NCI-H146 (cell line): ENCODE data around the gene GRM5.
A peak's percentile ranks its signal among the peaks of the same experiment; 100 is the strongest.
"Not testable (repeated sequence)": the region's sequence is repeated elsewhere in the genome, so short reads cannot be mapped to it uniquely, and the experiment has no call there.

ENCODE experiments used
- DNase-seq: peaks from one replicate; lab custom pipeline; 2025; lab: John Stamatoyannopoulos, UW

The GRM5 gene

DNA sequence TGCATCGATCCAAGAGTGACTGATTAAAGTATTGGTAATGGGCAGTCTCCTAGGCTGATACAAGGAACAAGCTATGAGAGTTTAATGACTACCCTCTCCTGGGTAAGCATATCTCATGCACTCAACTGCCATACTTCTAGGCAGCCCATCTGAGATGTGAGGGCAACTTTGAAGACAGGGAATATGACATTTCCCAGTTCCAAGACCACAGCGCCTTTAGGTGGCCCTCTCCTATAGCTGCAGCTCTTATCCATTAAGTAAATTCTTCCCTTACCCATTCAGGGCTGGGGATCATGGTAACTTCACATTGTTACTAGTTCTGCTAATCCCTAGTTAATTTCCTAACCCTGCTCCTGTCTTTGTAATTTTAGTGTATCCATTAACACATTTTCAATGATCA, 570.9 kb downstream of the GRM5 start:
- no peak for DNase-seq

DNA sequence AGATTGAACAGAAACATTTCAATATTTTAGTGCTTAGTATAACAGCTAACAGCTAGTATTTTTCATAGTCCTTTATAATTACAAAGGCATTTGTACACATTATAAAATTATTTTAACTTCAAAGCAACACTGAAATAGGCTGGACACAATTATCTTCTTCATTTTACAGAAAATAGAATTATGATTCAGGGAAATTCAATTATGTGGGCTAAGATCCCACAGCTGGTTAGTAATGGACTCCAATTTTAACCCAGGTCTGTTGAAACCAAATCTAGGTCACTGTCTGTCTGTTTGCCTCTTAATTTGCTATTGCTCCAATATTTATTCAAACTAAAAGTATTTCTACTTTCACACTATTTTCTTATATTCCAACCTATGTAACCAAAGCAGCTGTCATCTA, 574.1 kb downstream of the GRM5 start:
- no peak for DNase-seq

DNA sequence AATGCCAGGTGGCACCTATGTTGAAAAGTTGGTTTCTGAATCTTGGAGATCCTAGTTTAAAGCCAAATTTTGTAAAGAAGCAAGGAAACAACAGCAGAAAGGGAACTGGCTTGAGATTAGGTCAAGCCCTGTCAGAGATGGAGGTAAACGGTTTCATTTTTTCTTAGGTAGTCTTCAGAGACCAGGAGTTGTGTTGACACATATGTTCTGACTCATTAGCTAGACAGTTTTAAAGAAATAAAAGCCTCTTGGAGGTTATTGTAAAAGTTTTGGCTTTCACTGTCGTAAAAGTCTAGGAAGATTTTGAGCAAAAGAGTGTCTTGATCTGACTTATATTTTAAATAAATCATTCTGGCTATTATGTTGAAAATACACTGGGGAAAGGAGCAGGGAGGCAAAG, 576.8 kb downstream of the GRM5 start:
- no peak for DNase-seq

DNA sequence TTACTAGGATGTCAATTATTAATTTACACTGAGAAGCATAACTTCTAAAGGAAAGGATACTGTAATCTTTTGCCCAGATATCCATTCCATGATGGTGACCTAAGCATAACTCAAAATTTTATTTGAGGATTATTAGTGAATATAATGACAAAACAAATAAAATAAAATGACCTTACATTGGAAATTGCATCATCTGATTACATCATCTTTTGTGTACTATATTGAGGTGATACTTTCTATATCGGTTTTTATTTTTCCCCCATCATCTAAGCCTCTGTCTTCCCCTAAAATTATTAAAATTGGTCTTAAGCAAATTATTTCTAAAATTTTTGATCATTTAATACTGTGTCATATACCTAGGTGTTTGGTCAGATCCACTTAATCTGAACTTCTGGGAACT, 578.1 kb downstream of the GRM5 start:
- DNase-seq: no peak

DNA sequence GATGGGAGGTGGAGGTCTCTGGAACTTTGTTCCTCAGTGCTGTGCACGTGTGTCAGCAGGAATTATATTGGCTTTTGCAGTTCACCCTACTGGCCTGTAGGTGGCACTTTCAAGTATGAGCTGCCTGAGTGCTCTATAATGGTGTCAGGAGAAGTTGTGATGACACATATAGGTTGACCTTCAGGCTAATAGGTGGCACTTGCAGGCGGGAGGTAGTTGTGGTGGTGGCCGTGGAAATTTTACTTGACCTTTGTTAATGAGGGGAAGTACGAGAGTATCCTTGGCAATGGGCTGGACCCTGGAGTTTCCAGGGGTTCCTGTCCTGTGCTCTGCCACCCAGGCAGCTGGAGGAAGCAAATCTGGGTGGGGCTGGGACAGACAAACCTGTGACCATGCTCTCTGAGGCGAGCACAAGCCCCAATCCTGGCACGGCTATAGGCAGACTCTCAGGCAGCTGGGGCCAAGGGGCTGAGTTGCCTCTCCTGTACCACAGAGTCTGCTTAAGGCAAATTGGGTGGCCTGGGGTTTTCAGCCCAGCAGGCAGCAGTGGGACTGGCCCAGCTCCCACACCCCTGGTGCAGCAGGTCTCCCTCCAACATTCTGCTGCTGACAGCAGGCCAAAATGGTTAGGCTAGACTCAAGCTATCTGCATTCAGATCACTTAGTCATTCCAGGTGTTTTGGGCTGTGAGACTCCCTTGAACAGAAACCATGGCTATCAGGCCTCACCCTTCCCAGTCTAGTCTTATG, 580.7 kb downstream of the GRM5 start:
- peak; percentile 23 for DNase-seq

DNA sequence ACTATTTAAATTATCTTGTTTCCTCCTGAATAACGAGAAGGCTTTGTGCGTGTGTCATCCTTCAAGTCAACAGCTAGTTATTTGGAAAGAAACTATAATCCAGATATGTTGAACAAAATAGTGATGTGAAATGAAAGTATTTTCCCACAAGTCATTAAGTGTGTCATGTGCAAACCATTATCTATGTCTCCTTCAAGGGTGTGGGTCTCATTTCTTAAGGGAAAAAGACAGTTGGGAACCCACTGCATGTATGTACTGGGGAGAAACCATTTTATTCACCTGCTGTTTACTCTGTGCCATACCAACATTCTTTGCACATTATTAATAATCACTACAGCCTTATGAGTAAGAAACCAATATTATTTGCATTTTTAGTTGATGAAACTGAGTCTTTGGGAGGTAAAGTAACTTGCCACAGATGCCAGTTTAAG, 582.9 kb downstream of the GRM5 start:
- DNase-seq: no peak

DNA sequence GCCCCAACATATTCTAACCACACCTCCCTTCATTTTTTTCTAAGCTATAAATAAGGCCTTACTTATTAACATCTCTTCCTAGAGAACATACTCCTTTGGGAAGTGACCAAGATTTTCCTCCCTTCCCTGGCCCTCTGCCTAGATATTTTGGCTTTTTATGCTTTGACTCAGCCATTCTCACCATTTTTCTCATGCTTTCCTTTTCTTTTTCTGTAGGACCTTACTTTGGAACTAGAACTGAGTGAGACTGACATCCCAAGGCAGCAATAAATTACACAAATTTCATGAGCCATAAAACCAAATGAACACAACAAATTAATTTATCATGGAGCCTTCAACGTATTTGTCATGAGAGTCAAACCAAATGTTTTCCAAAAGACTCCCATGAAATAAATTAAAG, 585.6 kb downstream of the GRM5 start:
- DNase-seq: no peak

DNA sequence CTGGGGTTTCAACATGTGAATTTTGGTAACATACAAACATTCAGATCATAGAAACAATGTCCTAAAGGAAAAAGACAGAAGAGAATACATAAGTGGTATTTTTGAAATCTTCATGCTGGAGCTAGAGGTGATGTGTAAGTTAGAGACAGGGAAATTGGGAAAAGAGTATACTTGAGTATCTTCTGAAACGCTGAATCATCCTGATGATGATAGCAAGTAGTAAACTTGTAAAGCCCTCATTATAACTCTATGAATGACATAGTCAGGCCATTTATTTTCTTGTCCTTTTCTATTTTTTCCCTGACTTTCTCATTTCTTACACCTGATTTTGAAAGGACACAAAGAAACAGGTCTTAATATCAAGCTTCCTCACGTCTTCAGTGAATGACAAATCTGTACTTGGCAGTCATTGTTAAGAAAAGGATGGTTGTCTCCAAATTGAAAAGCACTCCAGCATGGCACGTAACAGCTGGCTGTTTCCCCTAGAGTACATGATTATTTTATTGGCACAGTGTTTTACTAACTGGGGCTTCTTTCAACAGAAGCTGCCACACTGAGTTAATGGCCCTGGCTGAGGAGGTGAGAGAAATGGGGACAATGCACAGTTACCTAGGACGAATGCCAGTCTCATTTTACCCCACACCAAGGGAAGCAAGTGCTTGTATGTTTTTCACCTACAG, 587.5 kb downstream of the GRM5 start:
- DNase-seq: no peak

DNA sequence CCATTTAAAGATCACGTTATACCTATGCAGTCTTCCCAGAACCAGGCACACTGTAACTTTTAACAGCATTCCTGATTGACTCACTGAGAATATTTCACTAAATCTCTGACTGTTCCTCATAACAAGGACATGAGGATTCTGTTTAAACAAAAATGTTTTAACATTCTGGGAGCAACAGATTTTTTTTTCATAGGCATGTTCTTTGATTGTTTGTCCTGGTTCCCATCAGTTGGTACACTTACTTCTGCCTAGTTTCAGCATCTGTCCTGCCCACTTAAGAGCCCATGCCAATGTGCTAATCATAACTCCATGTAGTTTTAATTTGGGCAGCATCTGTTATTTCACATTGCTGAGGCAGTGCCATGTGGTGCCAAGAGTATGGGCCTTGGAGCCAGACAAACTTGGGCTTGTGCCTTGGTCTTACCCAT, 589.8 kb downstream of the GRM5 start:
- no peak for DNase-seq

DNA sequence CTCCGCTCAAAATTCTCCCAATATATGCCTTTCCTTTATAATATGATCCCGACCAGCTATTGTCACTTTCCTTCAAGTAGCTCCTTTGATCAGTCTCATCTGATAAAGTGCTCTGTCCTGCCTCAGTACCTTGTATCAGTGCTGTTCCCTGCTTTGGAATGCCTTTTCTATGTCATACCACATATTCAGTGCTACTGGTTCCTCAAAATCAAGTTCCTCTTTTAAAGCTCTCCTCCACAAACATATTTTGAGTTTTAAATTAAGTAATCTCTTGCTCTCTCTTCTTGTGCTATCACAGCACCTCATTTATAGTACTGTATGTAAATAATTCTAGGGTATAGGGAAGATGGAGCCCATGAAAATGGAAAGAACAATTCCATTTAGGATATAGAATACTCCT, 591.1 kb downstream of the GRM5 start:
- no peak for DNase-seq

DNA sequence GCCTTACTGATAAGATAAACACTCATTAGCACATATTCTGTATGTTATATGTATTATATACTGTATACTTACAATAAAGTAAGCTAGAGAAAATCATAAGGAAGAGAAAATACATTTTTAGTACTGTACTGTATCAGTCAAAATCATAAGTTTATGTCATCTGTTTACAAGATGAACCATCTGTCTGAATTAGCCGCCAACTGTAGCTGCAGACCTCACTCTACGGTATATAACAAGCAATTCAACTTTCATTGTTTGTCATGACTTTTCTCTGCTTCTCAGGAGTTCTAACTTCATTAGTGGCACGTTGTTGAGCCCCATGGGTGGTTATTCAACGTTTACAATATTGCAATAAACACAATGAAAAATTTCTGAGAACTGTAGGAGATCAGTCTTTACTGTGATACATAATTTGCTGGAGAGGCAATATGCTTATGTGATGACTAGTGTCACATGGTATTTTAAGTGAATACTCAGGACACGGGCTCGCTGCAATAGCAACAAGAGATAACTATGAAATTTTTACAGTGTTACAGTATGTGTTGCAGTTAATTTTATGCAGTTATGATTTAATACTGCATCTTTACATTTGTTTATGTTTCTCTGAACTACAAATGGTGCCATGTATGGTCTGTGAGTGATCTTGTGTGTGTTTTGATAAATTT, 596.1 kb downstream of the GRM5 start:
- DNase-seq: no peak

DNA sequence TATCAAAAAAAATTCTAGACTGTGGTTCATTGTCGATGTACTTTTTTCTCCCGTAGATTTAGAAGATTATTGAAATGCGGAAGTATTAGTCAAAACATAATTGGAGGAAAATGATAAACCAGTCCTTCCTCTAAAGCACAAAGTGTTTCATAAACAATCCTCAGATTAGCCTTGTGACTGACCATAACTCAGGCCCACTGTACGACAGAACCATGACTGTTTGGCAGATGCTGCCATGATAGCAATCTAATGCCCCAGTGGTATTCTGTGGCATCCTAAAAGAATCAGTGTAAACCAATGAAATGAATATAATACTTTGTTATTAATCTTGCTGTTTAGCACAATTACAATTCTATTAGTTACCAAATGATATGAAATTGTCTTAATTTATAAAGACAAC, 601.3 kb downstream of the GRM5 start:
- no peak for DNase-seq

DNA sequence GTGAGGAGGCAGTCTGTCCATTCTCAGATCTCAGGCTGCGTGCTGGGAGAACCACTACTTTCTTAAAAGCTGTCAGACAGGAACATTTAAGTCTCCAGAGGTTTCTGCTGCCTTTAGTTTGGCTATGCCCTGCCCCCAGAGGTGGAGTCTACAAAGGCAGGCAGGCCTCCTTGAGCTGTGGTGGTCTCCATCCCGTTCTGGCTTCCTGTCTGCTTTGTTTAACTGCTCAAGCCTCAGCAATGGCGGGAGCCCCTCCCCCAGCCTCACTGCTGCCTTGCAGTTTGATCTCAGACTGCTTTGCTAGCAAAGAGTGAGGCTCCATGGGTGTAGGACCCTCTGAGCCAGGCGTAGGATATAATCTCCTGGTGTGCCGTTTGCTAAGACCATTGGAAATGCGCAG, 602.5 kb downstream of the GRM5 start:
- not testable (repeated sequence) for DNase-seq

DNA sequence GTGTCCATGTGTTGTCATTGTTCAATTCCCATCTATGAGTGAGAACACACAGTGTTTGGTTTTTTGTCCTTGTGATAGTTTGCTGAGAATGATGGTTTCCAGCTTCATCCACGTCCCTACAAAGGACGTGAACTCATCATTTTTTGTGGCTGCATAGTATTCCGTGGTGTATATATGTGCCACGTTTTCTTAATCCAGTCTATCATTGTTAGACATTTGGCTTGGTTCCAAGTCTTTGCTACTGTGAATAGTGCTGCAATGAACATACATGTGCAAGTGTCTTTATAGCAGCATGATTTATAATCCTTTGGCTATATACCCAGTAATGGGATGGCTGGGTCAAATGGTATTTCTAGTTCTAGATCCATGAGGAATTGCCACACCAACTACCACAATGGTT, 607.7 kb downstream of the GRM5 start:
- DNase-seq: not testable (repeated sequence)

DNA sequence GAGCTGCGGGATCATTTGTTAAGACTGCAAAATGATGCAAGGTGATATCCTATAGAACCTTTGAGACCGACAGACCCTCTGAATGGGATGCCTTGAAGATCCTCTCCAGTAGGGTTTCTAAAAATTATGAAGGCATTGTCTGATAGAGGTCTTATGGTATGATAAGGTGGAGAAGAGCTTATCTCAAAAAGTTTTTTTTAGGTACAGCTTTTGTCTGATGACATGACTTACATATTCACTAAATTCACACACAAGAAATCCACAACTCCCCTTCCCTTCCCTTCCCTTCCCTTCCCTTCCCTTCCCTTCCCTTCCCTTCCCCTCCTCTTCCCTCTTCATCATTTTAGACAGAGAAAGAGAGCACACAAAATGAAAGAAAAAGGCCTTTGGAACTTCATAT, 609.8 kb downstream of the GRM5 start:
- no peak for DNase-seq

DNA sequence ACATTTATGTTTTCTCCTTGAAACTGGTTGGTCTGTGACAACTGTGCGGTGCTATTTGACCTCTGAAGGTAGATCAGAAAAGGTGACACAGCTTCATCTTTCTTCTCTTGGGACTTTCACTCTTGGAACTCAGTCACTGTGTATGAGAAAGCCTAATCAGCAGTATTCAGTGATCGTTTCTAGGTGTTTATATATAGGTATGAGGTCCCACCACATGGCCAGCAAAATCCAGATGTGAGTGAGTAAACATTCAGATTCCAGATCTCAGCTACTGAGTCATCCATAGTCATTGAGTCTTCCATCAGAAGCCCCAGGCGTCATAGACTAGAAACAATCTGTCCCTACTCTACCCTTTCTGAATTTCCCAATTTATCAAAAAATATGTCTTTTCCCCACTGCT, 610.9 kb downstream of the GRM5 start:
- DNase-seq: no peak
